Vagina (tissue), 2 donors: Measurements from ENCODE around the gene NDNF.

Source experiments
- POLR2A ChIP-seq, 2 donors: fragments of 450-650 bp; IDR thresholded peaks; one replicate each; pipeline ENCODE4 v1.6.1; 2017; ENCODE audit warnings: antibody characterized with exemption in 2 of 2, mild to moderate bottlenecking in 2 of 2, moderate library complexity in 2 of 2
- TF ChIP-seq, protein P1 (sequence below), 3 experiments: fragments of 450-650 bp in 2 of 3; fragments of 200-600 bp in 1 of 3; sonication (generic) in 1 of 3; IDR thresholded peaks; one replicate each; pipeline ENCODE4 v1.5.1; 2017 to 2019; ENCODE audit warnings: antibody characterized with exemption in 3 of 3, mild to moderate bottlenecking in 2 of 3, moderate library complexity in 2 of 3

DNA sequence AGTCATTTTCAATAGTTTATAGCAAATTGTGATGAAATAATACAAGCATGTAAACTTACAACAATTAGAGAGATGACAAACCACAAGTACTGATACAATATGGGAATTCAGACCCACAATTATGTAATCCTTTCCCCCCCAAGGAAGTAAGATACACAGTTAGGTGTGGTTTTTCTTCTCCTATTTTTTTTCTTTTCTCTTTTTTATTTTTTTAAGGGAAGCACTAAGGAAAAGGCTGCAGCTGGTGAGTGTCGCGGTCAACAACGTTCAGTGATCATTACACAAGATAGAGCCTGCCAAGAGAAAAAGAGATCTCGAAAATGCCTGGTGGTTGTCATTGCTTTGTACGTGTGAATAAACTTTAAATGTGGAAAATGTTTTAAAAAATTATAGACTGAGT, 9.8 kb downstream of the NDNF start:
- TF ChIP-seq, protein P1, sequence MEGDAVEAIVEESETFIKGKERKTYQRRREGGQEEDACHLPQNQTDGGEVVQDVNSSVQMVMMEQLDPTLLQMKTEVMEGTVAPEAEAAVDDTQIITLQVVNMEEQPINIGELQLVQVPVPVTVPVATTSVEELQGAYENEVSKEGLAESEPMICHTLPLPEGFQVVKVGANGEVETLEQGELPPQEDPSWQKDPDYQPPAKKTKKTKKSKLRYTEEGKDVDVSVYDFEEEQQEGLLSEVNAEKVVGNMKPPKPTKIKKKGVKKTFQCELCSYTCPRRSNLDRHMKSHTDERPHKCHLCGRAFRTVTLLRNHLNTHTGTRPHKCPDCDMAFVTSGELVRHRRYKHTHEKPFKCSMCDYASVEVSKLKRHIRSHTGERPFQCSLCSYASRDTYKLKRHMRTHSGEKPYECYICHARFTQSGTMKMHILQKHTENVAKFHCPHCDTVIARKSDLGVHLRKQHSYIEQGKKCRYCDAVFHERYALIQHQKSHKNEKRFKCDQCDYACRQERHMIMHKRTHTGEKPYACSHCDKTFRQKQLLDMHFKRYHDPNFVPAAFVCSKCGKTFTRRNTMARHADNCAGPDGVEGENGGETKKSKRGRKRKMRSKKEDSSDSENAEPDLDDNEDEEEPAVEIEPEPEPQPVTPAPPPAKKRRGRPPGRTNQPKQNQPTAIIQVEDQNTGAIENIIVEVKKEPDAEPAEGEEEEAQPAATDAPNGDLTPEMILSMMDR (IDR thresholded peaks at IDR 0.05), result no peak
- no peak for TF ChIP-seq POLR2A (IDR thresholded peaks at IDR 0.05)
